Epithelial cell of proximal tubule (primary cell): ENCODE measurements around the gene SH3GLB1. TPM values are rescaled to one million over a fixed set of nuclear protein-coding genes. Genes with fewer than 3 reads are reported as not detected.

Source experiments
- DNase-seq: peaks from one replicate; pipeline ENCODE4 v3.0.0-alpha.2; 2011; ENCODE audit warnings: low read depth
- H3K4me3 ChIP-seq: 2 replicates; pipeline ENCODE4 v1.5.1; 2011; ENCODE audit warnings: low read depth, mild to moderate bottlenecking, low read length
- total RNA-seq: library from RNA; depleted of rRNA; stranded (reverse); fragments of >200 nt; gene quantifications from 2 replicates; pipeline ENCODE4 v1.2.3, GENCODE V29; 2015
- TF ChIP-seq, protein P1 (sequence below): conservative IDR thresholded peaks from 2 replicates; pipeline ENCODE4 v1.5.1; 2012; ENCODE audit warnings: low read depth, mild to moderate bottlenecking, low read length

Gene SH3GLB1
- total RNA-seq, 1 donor from 2014 or later = 19.7 TPM

DNA sequence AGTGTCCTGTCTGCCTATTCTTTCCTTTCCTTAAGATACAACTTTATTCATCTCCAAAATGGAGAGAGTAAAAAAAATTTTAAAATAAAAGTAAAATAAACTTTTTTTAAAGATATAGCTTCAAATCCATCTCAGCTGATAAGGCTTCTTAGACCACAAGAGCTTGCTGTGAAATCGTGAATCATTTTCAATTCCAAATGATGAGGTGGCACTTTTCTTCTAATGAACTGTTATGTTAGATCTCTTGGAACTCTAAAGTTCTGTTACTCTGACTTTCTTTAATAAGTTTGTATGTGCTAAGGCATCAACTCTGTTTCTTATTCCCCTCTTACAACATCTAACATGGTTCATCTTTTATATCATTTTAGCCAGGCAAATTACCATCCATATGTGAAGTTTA is 4.5 kb downstream of the SH3GLB1 start:
- DNase-seq = no peak
- H3K4me3 ChIP-seq = no peak overlapping the region
- TF ChIP-seq, protein P1, sequence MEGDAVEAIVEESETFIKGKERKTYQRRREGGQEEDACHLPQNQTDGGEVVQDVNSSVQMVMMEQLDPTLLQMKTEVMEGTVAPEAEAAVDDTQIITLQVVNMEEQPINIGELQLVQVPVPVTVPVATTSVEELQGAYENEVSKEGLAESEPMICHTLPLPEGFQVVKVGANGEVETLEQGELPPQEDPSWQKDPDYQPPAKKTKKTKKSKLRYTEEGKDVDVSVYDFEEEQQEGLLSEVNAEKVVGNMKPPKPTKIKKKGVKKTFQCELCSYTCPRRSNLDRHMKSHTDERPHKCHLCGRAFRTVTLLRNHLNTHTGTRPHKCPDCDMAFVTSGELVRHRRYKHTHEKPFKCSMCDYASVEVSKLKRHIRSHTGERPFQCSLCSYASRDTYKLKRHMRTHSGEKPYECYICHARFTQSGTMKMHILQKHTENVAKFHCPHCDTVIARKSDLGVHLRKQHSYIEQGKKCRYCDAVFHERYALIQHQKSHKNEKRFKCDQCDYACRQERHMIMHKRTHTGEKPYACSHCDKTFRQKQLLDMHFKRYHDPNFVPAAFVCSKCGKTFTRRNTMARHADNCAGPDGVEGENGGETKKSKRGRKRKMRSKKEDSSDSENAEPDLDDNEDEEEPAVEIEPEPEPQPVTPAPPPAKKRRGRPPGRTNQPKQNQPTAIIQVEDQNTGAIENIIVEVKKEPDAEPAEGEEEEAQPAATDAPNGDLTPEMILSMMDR = no peak

DNA sequence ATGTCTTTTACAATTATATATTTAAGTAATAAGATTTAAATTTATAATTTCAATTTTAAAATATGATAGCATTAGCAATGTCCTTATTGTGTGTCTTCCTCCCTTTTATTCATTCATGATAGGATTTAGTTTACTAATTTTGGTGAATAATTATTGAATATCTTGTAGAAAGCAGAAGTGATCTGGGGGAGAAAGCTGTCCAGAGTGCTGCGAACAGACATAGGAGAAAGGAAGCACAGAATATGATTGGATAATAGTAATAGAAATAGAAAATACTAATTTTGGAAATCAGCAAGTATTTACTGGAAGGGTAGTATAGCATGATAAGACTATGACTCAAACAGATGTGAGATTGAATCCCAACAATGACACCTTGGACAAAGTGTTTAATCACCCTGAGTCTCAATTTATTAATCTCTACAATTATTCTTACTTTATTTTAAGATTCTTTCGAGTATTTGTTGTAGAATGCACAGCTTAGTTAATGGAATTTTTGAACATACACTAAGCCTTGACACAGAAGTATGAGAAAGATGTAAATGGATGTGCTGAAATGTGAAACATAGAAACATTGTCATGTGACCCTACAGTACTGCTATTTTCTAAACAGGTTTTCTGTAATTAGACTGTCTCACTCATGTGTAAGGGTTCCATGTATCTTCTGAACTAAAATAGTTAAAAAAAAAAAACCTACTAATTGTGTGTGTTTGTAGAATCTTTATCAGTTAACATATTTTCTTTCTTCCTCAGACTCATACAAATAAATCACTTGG is 7.9 kb downstream of the SH3GLB1 start:
- no peak for DNase-seq
- TF ChIP-seq, protein P1 = no peak
- H3K4me3 ChIP-seq = no peak overlapping the region

DNA sequence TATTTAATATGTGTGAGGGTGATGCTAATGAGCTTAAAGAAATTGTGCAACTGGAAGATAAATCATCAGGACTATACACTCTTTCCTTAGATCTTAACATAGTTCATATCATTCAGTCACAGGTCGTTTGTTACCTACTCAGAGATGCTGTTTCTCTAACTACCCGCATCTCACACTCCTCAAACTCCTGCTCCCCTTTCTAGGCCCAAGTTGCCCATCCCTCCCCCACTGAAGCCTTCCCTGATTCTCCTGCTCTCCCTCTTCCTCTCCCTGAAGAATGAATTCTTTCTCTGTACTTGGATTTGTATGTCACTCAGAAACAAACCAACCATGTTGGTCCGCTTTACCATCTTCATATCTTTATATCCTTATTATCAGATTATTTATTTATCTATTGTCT is 9.1 kb downstream of the SH3GLB1 start:
- no peak overlapping the region for H3K4me3 ChIP-seq
- TF ChIP-seq, protein P1 = no peak
- DNase-seq = no peak

DNA sequence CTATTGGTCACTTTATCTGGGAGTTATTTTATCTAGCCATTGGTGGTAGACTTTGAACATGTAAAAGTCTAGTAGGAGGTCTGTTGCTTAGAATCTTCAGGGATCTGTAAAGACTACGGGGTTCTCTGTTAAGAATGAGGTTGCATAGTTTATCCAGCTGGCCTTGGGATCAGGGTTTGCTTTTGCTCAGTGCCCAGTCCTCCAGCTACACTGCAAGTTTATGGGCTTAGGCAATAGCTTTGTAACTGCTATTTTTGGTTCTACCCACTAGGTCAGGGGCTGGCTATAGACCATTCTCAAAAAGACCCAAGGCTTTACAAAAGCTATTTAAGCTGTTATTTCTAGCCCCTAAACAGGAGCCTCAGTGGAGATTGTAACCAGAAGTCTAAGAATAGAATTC is 9.8 kb downstream of the SH3GLB1 start:
- H3K4me3 ChIP-seq = no peak overlapping the region
- TF ChIP-seq, protein P1 = no peak
- no peak for DNase-seq

DNA sequence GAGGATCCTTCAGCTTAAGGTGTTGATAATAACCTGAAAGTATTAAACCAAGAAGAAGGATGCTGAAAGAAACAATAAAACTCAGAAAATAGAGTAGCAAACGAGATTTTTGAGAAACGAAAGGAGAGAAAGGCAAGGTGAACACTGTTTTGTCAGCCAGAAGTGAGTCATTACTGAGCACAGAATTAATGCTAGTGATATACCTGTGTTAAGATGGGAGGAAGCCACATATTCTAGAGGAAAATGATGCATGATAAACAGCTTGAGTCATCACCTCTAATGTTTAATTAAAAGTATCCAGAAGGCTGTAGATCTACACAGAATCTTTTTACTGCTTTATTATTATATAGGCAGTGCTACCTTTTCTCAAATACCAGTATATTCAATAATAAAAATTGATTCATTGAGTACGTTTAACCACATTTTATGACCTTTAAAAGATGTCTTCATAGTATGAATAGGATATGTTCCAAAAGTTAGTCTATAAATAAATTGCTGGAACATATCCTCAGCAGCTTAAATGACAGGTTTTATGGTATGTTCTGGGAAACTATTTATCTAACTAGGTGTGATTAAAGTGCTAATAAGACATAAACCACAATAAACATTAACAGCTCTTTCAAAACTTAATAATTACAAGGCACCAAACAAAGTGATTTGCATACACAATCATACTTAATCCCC is 10.3 kb downstream of the SH3GLB1 start:
- no peak for DNase-seq
- TF ChIP-seq, protein P1 = no peak
- H3K4me3 ChIP-seq = no peak overlapping the region

DNA sequence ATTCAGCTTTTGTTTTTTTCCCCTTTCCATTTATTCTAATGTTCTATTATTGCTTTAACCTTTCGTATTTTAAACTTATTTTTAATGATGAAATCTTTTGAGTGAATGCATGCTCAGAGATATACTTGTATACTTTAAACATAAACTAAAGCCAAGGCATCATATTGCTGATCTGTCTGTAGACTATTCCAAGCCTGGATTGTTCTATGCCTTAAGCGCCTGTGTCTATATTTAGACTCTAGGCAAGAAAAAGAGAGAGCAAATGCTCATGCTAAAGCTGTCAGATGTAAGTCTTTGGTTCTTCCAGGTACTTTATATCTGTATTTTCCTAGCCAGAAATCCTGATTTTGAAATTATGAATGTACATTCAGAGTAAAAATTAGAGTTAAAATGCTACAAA is 14.4 kb downstream of the SH3GLB1 start:
- DNase-seq = no peak
- TF ChIP-seq, protein P1 = no peak
- H3K4me3 ChIP-seq = no peak overlapping the region
